Bronchial epithelial cell (primary cell): Measurements from ENCODE around the gene WDR4. TPM values are rescaled to one million over a fixed set of nuclear protein-coding genes. Genes with fewer than 3 reads are reported as not detected.

ENCODE experiments used
- DNase-seq: peaks from one replicate; pipeline ENCODE4 v3.0.0-alpha.2; 2010; ENCODE audit warnings: low read depth
- FAIRE-seq: peaks from 2 replicates; lab custom pipeline; 2011; peaks lifted over from hg19 to GRCh38; lab: Jason Lieb, UNC
- H3K27me3 ChIP-seq: 2 replicates; pipeline ENCODE4 v1.5.1; 2011; ENCODE audit warnings: low read length; ENCODE audit not compliant: control insufficient read depth, insufficient read depth
- H3K36me3 ChIP-seq: 2 replicates; pipeline ENCODE4 v1.5.1; 2011; ENCODE audit warnings: low read length; ENCODE audit not compliant: control insufficient read depth, insufficient read depth
- H3K4me3 ChIP-seq: 2 replicates; pipeline ENCODE4 v1.5.1; 2011; ENCODE audit warnings: mild to moderate bottlenecking, low read depth, low read length, control low read depth
- total RNA-seq: library from RNA; depleted of rRNA; stranded (reverse); fragments of >200 nt; gene quantifications from 2 replicates; pipeline ENCODE4 v1.2.1, GENCODE V29; 2014
- TF ChIP-seq, protein P1 (sequence below): IDR thresholded peaks from 2 replicates; pipeline ENCODE4 v1.5.1; 2011; ENCODE audit warnings: mild to moderate bottlenecking, moderate library complexity, low read length, control low read depth, inconsistent platforms; ENCODE audit not compliant: insufficient read depth, severe bottlenecking

The WDR4 gene
- total RNA-seq, 1 donor from 2014 or later, result 28.4 TPM

DNA sequence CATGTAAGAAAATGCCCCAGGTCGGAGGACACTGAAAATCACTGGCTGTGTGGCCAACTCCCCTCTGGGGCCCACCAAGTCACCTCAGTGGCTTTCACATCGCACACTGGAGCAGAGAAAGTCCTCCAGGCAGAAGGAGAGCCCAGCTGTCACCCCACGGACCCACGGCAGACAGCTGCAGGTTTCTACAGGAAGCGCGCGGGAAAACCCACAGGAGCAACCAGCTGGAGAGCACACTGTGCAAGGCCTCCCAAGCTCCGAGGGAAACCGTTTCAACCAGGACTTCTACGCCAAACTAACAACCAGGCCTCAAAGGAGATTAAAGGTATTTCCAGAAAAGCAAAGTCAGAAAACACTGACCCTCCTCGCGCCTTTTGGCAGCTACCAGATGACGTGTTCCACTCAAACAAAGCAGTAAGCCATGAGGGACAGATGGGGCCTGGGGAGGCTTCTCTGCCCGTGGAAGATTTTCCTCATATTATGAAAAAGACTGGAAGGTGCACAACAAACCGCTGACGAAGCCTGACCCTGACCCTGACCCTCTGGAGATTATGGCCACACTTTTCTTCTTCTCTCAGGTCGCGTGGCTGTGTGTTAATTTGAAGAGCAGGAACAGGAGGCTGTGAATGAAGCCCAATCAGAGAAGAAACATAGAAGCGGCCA, 21.0 kb downstream of the WDR4 start:
- DNase-seq (no peak), FAIRE-seq (no peak)
- Histone ChIP-seq H3K36me3 (peaks cover 58% of the 10 kb centered on the region), H3K4me3 (no peak overlapping the region), H3K27me3 (no peaks in the 10 kb centered on the region)
- TF ChIP-seq, protein P1, sequence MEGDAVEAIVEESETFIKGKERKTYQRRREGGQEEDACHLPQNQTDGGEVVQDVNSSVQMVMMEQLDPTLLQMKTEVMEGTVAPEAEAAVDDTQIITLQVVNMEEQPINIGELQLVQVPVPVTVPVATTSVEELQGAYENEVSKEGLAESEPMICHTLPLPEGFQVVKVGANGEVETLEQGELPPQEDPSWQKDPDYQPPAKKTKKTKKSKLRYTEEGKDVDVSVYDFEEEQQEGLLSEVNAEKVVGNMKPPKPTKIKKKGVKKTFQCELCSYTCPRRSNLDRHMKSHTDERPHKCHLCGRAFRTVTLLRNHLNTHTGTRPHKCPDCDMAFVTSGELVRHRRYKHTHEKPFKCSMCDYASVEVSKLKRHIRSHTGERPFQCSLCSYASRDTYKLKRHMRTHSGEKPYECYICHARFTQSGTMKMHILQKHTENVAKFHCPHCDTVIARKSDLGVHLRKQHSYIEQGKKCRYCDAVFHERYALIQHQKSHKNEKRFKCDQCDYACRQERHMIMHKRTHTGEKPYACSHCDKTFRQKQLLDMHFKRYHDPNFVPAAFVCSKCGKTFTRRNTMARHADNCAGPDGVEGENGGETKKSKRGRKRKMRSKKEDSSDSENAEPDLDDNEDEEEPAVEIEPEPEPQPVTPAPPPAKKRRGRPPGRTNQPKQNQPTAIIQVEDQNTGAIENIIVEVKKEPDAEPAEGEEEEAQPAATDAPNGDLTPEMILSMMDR, result no peak

DNA sequence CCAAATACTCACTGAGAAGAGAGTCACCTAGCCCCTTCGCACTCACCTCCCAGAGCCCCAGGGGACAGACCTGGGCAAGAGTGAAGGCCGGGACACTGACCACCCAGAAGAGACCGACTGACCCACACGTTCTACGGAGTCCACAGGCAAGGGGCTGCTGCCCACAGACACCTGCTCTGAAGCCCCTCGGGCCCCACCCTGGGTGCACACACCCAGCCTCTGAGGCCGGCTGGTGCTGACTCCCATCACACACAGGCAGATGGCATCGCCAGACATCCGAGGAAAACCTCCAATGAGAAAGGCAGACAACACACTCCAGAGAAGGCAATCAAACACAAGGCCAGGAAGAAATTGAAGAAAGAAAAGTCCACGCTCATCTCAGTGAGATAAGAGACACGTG, 22.1 kb downstream of the WDR4 start:
- Histone ChIP-seq H3K27me3 (no peaks in the 10 kb centered on the region), H3K36me3 (peaks cover 51% of the 10 kb centered on the region), H3K4me3 (no peak overlapping the region)
- DNase-seq (no peak), FAIRE-seq (no peak)
- TF ChIP-seq, protein P1, result no peak

DNA sequence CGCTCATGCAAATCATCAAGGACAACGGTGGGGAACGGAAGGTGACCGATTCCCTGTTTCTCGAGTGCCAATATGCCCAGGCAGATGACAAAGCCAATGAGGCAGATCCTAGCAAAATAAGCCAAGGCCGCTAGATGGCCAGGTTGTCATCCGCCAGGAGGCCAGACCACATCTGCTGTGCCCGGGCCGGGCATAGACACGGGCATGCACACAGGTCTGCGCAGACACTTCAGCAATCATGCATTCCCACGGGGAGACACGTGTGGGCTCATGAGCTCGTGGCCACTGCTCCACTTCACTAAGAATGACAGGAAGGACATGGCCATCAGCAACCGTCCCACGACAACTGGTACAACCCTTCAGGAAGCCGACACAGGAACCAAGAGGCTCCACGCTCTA, 23.4 kb downstream of the WDR4 start:
- Histone ChIP-seq H3K36me3 (peaks cover 54% of the 10 kb centered on the region), H3K27me3 (no peaks in the 10 kb centered on the region), H3K4me3 (no peak overlapping the region)
- DNase-seq (no peak), FAIRE-seq (no peak)
- TF ChIP-seq, protein P1, result no peak

DNA sequence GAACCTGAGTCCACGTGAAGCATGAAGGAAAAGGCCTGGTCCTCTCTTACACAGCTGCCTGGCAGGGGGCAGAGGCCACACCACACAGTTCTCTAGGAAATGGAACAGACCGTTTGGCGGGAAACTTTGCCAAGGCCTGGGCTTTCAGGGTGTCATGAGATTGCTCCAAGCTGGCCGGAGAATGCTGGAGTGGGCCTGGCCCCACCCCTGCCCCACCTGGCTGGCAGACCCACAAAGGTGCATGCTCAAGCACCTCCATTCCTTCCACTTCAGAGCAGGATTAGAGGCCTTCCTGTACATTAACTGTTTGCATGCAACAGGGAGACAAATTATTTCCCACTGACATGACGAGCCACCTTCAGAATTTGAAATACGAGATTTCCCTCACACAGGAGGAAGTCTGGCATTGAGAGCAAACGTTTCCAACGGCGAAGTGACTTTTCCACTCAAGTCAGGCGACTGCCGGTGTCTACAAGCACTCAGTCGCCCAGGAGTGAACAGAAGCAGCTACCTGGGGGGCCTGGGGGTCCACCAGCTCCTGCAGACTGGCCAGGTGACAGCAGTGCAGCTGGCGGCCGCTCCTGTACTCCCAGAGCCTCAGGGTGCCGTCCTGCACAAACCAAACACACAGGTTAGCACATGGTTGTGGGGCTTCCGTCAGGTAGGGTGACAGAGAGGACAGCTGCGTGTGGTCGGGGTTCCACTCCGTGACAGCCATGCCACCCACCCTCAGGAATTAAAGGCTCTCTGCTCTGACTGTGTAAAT, 24.0 kb downstream of the WDR4 start:
- H3K36me3 ChIP-seq, result peaks cover 54% of the 10 kb centered on the region
- no peak for DNase-seq
- TF ChIP-seq, protein P1, result no peak
- no peaks in the 10 kb centered on the region for H3K27me3 ChIP-seq
- no peak overlapping the region for H3K4me3 ChIP-seq
- FAIRE-seq, result no peak

GRCh38 chr21:42854246-42855010, 24.9 kb downstream of the WDR4 start:
- DNase-seq, result no peak
- Histone ChIP-seq H3K4me3 (no peak overlapping the region), H3K36me3 (peaks cover 53% of the 10 kb centered on the region), H3K27me3 (no peaks in the 10 kb centered on the region)
- no peak for FAIRE-seq
- TF ChIP-seq, protein P1, result no peak
